ENCODE results near the gene ANO9.

GRCh38 chr11:379205-380094, 62.4 kb downstream of the ANO9 start:
- TF ChIP-seq CTCF (IDR thresholded peaks at IDR 0.05; ENCODE audit: low read length) (no peak), EZH2 (IDR thresholded peaks at IDR 0.05; ENCODE audit: borderline replicate concordance, low read length) (no peak)

Measured in OCI-LY1 (cell line).